COLO668 (cell line): ENCODE measurements around the gene CEMIP.

Experiments used
- DNase-seq: peaks from one replicate; lab custom pipeline; 2025; ENCODE audit not compliant: unreplicated experiment; lab: John Stamatoyannopoulos, UW

Gene CEMIP

DNA sequence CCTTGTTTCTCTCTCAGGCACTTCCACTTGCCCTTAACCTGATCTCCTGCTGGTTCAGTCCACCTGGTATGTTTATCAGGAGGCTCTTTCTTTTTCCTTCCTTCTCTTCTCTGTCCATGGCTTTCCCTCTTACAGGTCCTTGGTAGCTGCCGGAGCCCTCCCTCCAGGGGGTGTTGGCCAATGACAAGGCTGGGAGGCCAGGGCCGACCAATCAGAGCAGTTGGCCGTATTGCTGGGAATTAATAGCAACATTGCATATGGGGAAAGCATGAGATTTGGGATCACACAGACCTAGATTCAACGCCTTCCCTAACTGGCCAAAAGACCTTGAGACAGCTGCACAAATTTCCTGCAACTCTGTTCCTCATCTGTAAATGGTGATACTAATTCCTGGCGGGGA is 62.4 kb downstream of the CEMIP start:
- DNase-seq: no peak

DNA sequence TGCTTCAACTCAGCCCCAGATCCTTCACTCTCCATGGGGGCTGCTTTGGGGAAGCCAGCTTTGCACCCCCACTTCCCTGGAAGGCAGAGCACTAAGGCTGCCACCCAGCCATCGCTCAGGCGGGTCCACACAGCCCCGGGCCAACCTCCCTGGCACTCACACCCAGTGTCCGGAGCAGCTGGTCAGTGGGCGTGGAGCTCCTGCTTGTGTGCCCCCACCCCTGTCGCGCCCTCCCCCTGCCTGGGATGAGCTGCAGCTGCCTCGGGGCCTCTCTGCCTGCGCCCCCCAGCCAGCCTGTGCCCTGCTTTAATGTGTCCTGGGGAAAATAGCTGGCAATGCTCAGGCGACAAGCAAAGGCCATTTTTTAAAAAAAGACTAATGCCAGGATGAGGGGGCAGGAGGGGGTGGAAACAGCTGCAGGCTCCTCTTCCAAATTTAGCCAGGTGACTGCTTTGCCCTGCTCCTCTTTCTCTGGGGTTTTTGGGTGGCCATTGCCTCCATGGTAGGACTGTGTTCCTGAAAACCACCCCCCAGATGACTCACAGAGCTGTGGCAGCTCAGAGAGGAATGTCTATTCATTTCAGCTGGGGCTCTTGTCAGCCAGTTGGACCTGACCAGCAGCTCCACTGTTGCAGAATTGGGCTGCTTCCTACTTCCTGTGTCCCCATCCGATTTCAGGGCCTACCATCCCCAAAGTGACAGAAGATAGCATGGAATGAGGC is 65.0 kb downstream of the CEMIP start:
- no peak for DNase-seq

DNA sequence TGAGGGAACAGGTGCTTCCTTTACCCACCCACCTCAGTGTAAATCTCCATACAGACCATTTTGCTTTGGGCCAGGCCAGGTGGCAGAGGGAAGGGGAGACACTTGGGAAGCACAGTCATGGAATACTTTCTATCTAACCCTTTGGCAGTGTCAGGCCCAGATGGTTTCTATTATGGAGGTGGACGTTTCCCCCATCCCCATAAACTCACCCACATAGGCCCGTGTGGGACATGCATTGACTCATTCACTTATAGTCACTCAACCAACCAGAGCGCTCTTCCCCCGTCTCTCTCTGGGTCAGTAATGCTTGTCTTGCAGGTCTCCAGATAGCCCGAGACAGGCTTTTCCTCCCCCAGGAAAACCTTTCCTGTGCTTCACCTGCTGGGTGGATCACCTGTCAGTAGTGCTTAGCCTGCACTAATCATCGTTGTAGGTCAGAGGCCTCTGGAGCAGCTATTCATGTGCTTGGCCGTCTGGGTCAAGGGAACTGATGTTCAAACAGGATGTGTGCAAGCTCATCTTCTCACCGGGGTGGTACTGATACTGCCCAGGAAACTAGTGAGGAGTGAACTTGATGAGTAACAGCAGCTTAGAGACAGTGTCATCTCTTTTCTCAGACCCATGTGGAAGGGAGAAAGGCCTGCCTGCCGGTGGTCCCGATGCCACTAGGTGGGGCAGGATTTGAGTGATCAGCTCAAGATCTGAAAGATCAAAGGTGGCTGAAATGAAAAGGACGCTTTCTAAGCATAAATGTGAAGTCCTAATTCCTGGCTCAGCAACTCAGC is 67.1 kb downstream of the CEMIP start:
- DNase-seq: peak; percentile 43

DNA sequence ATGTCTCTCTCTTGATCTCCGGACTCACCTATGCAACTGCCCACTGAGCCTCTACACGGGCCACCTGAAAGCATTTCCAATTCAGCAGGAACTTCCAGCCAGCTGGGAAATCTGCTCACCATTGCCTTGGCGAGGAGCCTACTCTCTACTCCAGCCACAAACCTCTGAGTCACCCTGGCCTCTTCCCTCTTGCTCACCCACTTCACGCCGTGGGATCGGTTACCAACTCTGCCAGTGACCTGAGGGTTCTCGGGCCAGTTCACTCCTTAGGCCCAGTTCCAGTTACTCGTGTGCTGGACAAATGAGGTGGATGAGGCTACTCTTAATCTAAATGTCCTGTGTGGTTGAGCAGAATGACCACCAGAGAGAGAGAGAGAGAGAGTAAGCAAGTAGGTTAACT is 70.1 kb downstream of the CEMIP start:
- DNase-seq: peak; percentile 19

DNA sequence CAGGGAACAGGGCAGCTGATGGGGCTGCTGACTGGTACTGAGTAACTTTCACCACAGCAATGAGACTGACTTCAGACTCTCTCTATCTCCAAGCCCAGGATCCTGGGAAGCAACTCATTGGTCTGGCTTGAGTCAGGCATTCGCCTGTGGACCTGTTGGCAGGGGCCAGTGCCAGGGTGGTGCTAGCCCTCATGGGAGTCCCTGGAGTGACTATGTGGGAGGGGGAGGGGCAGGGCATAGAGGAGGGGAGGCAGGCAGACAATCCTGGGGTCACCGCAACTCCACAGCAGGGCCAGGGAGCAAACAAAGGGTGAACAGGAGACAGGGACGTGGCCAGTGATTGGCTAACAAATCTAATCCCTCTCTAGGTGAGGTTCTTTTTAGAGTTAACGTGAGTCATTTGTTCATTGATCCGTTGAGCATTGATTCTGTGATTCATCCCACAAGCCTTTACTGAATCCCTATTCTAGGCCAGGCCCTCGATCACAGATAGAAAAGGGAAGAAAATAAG is 71.8 kb downstream of the CEMIP start:
- no peak for DNase-seq

DNA sequence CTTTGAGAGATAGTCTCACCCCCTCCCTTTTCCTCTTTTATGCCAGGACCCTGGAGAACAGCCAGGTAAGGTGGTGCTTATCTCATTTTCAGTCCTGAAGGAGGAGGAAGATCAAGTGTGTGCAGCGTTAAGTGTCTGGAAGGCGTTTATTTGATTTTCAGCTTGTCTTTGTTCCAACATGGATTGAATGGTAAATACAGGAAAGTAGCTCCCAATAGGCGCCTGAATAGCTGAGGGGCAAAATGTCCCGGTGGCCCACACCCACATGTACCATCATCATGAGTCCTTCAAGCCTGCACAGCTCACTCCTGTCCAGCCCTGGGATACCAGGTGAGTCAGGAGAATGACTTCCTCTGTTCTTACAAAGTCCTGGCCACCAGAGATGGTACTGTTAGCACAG is 73.5 kb downstream of the CEMIP start:
- DNase-seq: no peak

DNA sequence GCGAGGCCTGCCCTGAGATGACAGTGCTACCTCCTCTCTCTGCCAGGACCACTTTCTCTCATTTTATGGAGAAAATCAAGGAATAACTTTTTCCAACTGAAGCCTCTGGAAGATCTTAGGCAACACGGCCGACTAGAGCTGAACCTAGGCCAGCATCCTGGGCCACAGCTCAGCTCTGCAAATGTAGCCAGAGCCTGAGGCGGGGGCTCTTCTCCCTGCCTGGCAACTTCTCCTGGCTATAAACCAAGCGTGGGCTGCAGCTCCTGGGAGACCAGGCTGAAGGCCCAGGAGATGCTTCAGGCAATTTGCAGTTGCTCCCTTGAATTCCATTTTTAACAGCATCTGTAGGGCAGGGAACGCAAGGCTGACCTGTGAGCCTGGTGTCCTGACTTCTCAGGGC is 74.9 kb downstream of the CEMIP start:
- no peak for DNase-seq

DNA sequence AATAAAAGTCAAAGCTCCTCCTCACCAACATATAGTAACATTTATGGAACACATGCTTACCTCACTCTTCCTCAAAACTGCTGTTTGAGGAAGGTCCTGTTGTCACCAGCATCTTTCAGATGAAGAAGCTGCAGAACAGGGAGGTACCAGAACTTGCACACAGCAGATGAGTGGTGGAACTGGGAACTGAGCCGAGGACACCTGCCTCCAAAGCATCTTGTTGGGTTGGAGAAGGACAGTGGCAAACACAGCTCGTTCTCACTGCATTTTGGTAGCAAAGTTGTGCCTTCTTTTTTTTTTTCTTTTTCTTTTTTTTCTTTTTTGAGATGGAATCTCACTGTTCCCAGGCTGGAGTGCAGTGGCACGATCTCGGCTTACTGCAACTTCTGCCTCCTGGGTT is 76.0 kb downstream of the CEMIP start:
- no peak for DNase-seq

DNA sequence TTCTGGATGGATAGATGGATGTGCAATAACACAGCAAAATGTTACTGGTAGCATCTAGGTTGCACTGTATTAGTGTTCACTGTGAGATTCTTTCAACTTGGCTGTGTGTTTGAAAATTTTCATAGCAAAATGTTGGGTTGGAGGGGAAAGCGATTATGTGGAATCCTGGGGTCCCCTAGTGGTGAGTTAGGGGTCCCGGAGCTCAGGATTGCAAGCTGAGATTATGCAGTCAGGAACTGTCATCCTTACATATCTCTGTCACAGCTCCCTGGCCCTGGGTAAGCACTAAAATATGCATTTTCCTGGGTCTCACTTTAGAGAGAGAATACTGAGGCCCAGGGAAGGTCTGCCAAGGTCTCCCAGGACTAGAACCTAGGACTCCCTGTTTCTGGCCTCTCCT is 77.2 kb downstream of the CEMIP start:
- peak; percentile 48 for DNase-seq

DNA sequence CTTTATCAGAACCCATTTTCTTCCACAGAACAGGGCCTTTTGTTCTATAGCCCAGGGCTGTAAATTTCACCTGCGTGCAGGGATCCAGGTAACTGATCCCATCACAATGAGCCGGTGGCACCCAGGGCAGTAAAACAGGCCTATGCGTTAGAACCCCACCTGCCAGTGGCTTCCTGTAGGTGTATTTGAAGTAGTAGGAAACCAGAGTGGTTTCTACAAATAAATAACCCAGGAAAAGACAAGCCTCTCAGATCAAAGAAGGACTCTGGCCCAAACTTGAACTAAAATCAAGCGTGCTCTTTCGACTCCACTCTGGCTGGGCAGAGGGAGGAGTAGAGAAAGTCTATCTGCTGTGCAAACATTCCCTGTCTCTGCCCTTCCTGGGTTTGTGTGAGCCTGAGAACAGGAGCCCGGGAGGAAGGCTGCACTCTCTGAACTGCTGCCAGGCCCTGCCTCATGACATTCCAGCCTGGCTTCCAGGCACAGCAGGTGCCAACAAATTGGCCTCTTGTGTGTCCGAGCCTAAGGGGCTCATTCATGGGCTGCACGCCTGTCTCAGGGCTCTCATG is 77.7 kb downstream of the CEMIP start:
- peak; percentile 84 for DNase-seq

DNA sequence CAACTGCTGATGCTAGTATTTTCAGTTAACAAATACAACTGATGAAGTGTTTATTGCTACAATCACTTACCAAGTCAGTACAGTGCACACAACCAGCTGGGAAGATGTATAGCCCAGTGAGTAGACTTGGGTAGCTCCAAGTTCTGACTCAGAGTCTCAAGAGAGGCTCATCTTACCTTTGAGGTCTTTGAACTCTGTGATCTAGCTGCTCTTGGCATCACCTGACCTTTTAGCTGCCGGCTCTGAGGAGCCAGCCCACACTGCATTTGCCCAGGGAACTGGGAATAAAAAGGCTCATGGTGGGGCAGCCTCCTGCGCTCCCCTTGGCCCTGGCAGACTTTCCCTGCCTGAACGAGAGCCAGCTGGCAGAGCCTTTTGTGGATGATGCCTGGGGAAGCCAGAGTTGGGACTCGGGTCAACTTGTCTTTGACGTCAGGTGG is 82.6 kb downstream of the CEMIP start:
- DNase-seq: no peak

DNA sequence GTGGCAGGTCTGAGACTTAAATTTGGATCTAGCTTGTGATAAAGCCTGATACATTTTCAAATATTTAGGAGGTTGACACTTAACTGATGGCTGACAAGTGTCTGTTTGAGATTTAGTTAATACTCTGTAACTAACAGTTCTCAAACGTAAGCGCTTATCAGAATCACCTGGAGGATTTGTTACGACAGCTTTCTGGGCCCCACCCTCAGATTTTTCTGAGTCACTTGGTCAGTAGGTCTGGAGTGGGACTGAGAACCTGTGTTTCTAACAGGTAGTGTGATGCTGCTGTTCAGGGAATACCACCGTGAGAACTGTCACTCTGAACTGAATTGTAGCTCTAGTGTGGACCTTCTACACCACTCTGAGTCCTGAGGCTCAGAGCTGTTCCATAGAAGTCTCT is 85.5 kb downstream of the CEMIP start:
- DNase-seq: no peak

DNA sequence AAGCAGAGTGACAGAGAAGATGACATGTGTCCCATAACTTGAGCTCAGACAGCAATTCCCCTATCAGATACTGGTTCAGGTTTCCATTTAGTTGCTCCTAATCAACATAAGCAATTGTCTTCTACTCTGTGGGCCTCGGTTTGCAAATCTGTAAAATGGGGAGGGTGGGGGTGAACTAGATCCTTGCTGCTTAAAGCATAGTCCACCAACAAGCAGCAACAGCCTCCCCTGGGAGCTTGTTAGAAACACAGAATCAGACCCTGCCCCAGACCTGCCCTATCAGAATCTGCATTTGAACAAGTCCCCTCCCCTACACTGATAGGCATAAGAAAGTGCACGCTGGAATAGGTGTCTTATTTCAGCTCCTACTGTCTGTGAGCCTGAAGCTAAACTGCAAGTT is 87.8 kb downstream of the CEMIP start:
- no peak for DNase-seq

DNA sequence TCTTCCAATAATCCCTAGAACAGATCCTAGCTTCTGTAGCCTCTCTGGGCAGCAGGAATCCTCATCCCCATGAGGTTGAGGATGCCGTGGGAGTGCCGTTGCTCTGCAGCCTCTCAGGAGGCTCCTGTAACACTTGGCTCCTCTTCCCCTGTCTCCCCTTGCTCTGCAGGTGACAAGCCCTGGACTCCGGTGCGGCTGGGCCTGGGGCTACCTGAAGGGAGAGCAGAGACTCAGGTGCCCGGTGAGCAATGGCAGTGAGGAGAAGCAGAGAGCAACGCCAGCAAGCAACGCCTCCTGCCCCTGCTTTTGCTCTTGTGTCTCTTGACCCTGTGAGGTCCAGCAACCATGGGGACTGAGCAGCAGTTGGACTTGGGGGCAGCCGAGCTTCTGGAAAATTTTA is 91.2 kb downstream of the CEMIP start:
- no peak for DNase-seq

DNA sequence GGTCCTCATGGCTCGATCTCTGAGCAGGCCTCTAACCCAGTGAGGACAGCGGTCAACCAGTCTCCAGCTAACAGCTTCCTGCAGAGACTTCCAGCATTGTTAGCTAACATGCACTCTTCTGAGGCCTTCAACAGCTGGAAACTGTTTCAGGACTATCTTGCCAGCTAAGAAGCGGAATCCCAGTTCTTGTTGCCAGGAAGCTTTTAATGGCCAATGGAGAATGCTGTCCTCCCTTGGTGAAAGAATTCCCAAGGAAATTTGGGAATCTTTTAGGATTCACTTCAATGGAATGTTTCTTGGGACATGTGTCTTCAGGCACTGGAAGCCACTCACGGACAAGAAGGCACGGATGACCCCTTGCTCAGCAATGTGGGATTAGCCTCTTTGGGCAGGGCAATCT is 91.7 kb downstream of the CEMIP start:
- no peak for DNase-seq

DNA sequence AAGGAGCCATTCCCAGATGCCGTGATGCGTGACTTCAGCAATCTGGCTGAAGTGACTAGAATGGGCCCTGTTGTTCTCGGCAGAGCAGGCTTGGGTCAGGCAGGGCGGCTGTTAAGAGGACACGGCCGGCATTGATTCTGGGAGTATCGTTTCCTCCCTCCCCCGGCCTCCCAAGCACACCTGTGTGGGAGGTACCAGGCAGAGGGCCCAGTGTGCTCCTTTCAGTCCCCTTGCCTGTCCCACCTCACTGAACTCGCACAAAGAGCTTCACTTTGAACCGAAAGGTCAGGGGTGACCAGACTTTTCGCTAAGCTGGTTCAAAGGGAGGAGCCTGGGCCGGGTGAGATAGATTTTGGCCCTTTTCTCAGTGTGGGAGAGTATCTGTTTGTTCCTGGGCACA is 92.7 kb downstream of the CEMIP start:
- no peak for DNase-seq

DNA sequence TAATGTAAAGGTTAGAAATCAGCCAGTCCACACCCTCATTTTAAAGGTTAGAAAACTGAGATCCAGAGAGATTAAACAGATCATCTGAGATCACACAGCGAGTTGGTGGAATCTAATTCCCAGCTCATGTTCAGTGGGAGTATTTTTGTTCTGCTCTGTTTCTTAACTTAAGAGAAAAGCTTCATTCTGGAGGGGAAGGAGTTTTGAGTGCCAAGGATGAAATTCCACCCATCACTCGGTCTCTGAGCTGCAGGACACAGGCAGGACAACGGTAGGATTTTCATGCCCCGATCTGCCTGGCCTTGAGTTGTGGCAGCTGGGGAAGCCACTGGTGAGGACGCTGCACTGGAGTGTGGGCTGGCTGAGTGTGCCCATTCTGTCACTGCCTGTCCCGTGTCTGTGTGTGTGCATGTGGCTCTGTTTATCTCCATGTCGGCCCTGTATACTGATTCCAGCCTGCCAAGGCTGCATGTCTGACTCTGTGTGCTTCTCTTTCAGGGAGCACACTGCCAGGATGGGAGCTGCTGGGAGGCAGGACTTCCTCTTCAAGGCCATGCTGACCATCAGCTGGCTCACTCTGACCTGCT is 94.3 kb downstream of the CEMIP start:
- no peak for DNase-seq

DNA sequence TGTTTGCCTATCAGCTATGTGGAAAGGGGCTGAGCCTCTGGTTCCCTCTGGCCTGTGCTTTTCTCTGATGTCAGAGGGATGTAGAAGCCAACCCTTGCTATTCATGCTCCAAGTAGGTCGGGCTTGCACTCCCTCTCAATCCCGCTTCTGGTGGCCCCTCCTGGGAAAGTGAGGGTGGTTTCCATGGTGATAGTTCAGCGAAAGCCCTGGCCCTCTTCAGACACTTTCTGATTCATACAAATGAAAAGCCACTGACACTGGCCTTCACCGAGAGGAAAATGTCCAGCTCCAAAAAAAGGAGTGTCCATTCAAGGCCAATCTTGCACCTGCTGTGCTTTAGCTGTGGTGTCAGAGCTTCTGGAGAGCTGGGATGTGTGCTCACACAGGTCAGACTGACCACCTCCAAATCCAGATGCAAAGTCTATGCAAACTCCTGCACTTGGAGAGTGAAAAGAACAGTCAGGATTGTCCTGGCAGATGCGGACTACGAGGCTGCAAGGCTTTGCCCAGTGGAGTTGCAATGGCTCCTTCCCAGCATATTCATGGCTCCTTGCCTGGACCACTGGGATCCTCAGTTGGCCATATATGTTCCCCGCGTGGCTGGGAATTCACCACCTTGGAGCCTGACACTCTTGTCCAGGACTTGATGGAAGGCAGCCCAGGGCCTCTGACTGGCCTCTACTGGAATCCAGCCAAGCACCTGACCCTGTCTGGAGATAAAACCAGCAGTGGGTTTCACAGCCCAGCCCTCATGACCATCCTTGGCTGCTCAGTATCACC is 96.6 kb downstream of the CEMIP start:
- no peak for DNase-seq

DNA sequence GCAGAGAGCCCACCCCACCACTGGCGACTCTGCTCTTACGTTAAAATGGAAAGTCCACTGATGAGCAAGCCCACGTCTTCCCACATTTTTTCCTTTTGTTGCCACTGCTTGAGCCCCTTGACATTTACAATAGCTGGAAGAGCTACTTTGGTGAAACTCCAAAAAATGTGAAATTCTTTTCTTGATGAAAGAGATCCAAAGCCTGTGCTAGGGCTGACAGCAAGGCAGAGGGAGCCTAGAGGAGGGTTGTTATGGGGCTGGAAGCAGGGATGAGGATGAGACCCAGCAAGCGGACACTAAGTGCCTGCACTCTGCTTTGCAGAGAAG is 97.1 kb downstream of the CEMIP start:
- DNase-seq: no peak

DNA sequence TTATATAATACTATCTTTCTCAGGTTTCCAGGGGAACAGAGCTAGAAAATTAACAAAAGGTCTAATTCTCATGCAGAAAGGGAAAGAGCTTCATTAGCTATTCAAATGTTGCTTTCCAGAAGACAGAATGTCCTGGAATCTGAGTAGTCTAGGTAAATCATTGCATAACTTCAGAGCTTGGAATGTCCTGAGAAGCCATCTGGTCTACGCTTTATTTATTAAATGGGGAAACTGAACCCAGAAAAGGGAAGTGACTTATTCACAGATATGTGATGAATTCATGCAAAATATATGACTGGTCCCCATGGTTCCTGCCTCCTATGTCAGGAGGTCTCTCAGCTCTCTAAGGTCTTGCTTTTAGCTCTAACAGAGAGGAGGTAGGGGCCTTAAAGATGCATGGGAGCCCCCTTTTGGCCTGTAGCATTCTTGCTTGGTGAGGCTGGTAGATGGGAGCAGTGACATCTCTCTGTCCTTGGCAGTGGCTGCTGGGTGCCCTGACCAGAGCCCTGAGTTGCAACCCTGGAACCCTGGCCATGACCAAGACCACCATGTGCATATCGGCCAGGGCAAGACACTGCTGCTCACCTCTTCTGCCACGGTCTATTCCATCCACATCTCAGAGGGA is 99.2 kb downstream of the CEMIP start:
- DNase-seq: no peak

DNA sequence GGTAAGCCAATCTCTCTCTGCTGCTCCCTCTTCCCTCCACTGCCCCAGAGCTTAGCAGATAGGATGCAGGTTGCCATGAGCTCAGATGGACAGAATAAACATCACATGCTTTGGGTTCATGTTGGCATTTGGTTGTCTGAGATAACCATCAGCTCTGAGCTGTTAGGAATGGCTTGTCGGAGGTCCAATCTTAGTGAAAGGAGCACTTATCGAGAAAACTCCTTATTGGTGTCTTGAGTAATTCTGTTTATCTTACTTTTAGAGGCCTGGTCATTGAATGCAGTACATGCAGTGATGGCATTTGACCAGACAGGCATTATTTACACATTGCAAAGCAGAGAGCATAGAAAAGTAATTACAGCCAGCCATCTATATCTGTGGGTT is 99.7 kb downstream of the CEMIP start:
- no peak for DNase-seq
